ENCODE measurements around the gene EFNA4. TPM values are rescaled to one million over a fixed set of nuclear protein-coding genes. Genes with fewer than 3 reads are reported as not detected.

EFNA4 gene
- polyA plus RNA-seq, 1 of the 3 experiments (the other 2 are of a cell fraction) = 17.7 TPM

GRCh38 chr1:155032886-155033285 is 30.7 kb upstream of the EFNA4 start:
- POLR2A ChIA-PET = interaction anchor here (0.6 kb wide), 1 partner anchor 1229 kb away, joined by 3 read pairs; no protein-coding TSS in a partner anchor
- Histone ChIP-seq H3K9ac (no peak overlapping the region), H3K4me2 (no peak overlapping the region), H3F3A (replicated peaks; ENCODE audit: insufficient read depth) (no peaks in the 10 kb centered on the region), H3K9me3 (no peaks in the 10 kb centered on the region), H3K27ac (ENCODE audit: low read depth in 2 of 2, low read length in 1 of 2) (no peak overlapping the region), H3K79me2 (ENCODE audit: insufficient read depth) (no peaks in the 10 kb centered on the region), H4K20me1 (ENCODE audit: insufficient read depth) (no peaks in the 10 kb centered on the region), H3K4me3 (ENCODE audit: low read depth in 2 of 2, low read length in 1 of 2) (no peak overlapping the region), H3K36me3 (replicated peaks in 1 of 2; ENCODE audit: control insufficient read depth in 1 of 2, insufficient read depth in 2 of 2, low read length in 1 of 2) (no peaks in the 10 kb centered on the region), H3K9me2 (no peaks in the 10 kb centered on the region), H2AFZ (ENCODE audit: low read depth) (no peak overlapping the region), H3K4me1 (ENCODE audit: control insufficient read depth in 1 of 2, insufficient read depth in 2 of 2, low read depth in 1 of 2, low read length in 1 of 2) (no peaks in the 10 kb centered on the region), H3K27me3 (ENCODE audit: insufficient read depth) (no peaks in the 10 kb centered on the region)
- CTCF ChIA-PET = interaction anchor here (0.9 to 26.0 kb wide), 6 partner anchors 11 to 59 kb away, joined by 3 to 573 read pairs (median 10); partner anchors contain the start of genes EFNA3 and EFNA4
- no peak for DNase-seq
- TF ChIP-seq FOXM1 (IDR thresholded peaks at IDR 0.05; ENCODE audit: low read depth) = no peak
- TF ChIP-seq RXRA (IDR thresholded peaks at IDR 0.05; ENCODE audit: borderline replicate concordance, low read depth) = no peak
- no peak for TF ChIP-seq NRF1 (IDR thresholded peaks at IDR 0.05; ENCODE audit: low read depth, low read length)
- TF ChIP-seq RAD21 (IDR thresholded peaks at IDR 0.05; ENCODE audit: low read length) = no peak
- TF ChIP-seq, protein P1, sequence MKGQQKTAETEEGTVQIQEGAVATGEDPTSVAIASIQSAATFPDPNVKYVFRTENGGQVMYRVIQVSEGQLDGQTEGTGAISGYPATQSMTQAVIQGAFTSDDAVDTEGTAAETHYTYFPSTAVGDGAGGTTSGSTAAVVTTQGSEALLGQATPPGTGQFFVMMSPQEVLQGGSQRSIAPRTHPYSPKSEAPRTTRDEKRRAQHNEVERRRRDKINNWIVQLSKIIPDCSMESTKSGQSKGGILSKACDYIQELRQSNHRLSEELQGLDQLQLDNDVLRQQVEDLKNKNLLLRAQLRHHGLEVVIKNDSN (IDR thresholded peaks at IDR 0.05; ENCODE audit: borderline replicate concordance, low read depth) = no peak
- no peak for TF ChIP-seq NFIC (IDR thresholded peaks at IDR 0.05; ENCODE audit: borderline replicate concordance)
- TF ChIP-seq, protein P2, sequence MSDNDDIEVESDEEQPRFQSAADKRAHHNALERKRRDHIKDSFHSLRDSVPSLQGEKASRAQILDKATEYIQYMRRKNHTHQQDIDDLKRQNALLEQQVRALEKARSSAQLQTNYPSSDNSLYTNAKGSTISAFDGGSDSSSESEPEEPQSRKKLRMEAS (IDR thresholded peaks at IDR 0.05; ENCODE audit: low read depth) = no peak
- TF ChIP-seq EP300 (IDR thresholded peaks at IDR 0.05; ENCODE audit: borderline replicate concordance in 1 of 2, low read depth in 1 of 2, low read length in 1 of 2) = no peak
- no peak for TF ChIP-seq TCF12 (IDR thresholded peaks at IDR 0.05)
- TF ChIP-seq GABPA (IDR thresholded peaks at IDR 0.05; ENCODE audit: low read depth) = no peak
- TF ChIP-seq MEF2A (IDR thresholded peaks at IDR 0.05; ENCODE audit: borderline replicate concordance, low read depth) = no peak
- 70% methylated on average over 8 of the region's 12 CpGs for WGBS (ENCODE audit: low lambda C conversion rate)

DNA sequence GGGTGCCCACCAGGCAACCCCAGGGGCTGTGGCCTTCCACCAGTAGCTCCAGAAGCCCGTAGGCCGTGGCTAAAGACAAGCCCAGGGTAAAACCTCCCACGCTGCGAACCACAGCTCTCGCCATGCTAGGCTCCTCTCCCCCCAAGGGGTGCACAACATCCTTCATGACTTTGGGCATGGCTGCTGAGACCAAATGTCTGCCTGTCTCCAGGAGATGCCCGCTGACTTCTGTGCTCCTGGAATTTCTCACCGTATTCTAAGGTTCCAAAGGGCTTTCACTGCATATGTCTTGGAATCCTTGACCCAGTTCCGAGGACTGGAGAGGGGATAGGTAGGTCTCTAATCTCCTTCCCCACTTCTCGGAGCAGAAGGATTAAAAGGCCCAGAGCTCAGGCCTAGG is 30.0 kb upstream of the EFNA4 start, which contains the start of the genes DCST1 and DCST2:
TSS of gene DCST1 (plus strand) at position 301 of the 400 bp plus-strand sequence. CDS start 213 bp downstream, outside the sequence.
TSS of gene DCST2 (minus strand) at position 258 of the 400 bp plus-strand sequence. CDS start at position 178, 80 bp downstream.
- no peak for DNase-seq
- H3K79me2 ChIP-seq (ENCODE audit: insufficient read depth) = no peaks in the 10 kb centered on the region
- ChIA-PET POLR2A (no interaction called here), CTCF (interaction anchor here (1.0 to 26.0 kb wide), 6 partner anchors 11 to 58 kb away, joined by 3 to 573 read pairs (median 10); partner anchors contain the start of genes EFNA3 and EFNA4)
- H3K27ac ChIP-seq (ENCODE audit: low read depth in 2 of 2, low read length in 1 of 2) = no peak within 1 kb of the TSS
- H3K9ac ChIP-seq = no peak within 1 kb of the TSS
- H3K9me3 ChIP-seq = no peaks in the 10 kb centered on the region
- H3K9me2 ChIP-seq = no peaks in the 10 kb centered on the region
- no peaks in the 10 kb centered on the region for H3K36me3 ChIP-seq (replicated peaks in 1 of 2; ENCODE audit: control insufficient read depth in 1 of 2, insufficient read depth in 2 of 2, low read length in 1 of 2)
- no peak within 1 kb of the TSS for H3K4me3 ChIP-seq (ENCODE audit: low read depth in 2 of 2, low read length in 1 of 2)
- H3K4me2 ChIP-seq = no peak within 1 kb of the TSS
- H3K4me1 ChIP-seq (ENCODE audit: control insufficient read depth in 1 of 2, insufficient read depth in 2 of 2, low read depth in 1 of 2, low read length in 1 of 2) = no peaks in the 10 kb centered on the region
- H4K20me1 ChIP-seq (ENCODE audit: insufficient read depth) = no peaks in the 10 kb centered on the region
- 83% methylated on average over 8 of the region's 9 CpGs for WGBS (ENCODE audit: low lambda C conversion rate)
- H3F3A ChIP-seq (replicated peaks; ENCODE audit: insufficient read depth) = no peaks in the 10 kb centered on the region
- H2AFZ ChIP-seq (ENCODE audit: low read depth) = no peak within 1 kb of the TSS
- H3K27me3 ChIP-seq (ENCODE audit: insufficient read depth) = no peaks in the 10 kb centered on the region
- TF ChIP-seq FOXJ3 (CRISPR knock-in tag; IDR thresholded peaks at IDR 0.05) (no peak), IRF3 (IDR thresholded peaks at IDR 0.05; ENCODE audit: low read depth, low read length) (no peak), TEAD4 (IDR thresholded peaks at IDR 0.05; ENCODE audit: borderline replicate concordance, insufficient read depth) (no peak), RCOR1 (IDR thresholded peaks at IDR 0.05; ENCODE audit: low read length) (no peak), RAD21 (IDR thresholded peaks at IDR 0.05; ENCODE audit: low read length) (no peak), MXI1 (IDR thresholded peaks at IDR 0.05; ENCODE audit: low read depth, low read length) (no peak), YY1 (IDR thresholded peaks at IDR 0.05; ENCODE audit: low read depth) (no peak), RXRA (IDR thresholded peaks at IDR 0.05; ENCODE audit: borderline replicate concordance, low read depth) (no peak), USF2 (IDR thresholded peaks at IDR 0.05; ENCODE audit: borderline replicate concordance, low read depth, low read length) (no peak), CHD2 (IDR thresholded peaks at IDR 0.05; ENCODE audit: low read length, partially characterized antibody) (no peak), REST (IDR thresholded peaks at IDR 0.05; ENCODE audit: low read depth, low read length) (no peak), POLR2AphosphoS5 (IDR thresholded peaks at IDR 0.05; ENCODE audit: low read depth, low read length) (no peak), FOXM1 (IDR thresholded peaks at IDR 0.05; ENCODE audit: low read depth) (no peak), FOSL2 (IDR thresholded peaks at IDR 0.05; ENCODE audit: borderline replicate concordance, low read depth) (no peak), GATA2 (CRISPR knock-in tag; IDR thresholded peaks at IDR 0.05) (no peak)
